GM18517 (cell line): ENCODE measurements around the gene KANK2.
"Not testable (repeated sequence)": the region's sequence is repeated elsewhere in the genome, so short reads cannot be mapped to it uniquely, and the experiment has no call there.

Experiments used
- ATAC-seq: cut with Tn5 transposase; IDR thresholded peaks from one replicate; pipeline ENCODE4 v1.9.1; 2021; ENCODE audit warnings: mild to moderate bottlenecking, moderate library complexity; ENCODE audit not compliant: unreplicated experiment

KANK2 gene

DNA sequence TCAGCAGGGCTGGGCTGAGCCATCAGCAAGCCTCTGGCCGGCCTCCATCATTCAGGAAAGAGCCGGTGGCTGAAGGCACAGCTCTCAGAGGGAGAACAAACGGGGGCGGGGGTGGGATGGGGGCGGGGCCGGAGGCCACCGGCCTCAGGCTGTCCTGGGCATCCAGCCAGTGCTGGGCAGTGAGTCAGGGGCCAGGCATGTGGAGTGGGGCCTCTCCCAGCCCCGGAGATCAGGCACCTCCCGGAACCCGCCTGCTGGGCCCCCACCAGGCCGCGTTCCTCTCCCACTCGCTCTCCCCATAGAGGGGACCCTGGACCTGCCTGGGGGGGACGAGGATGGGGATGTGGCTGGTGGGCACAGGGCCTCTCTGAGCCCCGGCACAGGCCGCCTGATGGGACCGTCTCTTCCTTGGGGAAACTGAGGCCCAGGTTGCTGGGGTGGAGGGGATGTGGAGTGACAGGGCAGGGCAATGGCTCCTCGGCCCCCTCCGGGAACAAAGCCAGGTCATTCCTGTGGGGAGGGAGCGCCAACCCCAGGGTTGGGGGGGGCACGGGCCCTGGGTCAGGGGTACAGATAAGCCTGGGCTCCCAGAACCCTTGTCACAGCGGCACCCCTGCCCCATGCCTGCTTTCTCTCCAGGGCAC, 54.7 kb downstream of the KANK2 start:
- no peak for ATAC-seq

DNA sequence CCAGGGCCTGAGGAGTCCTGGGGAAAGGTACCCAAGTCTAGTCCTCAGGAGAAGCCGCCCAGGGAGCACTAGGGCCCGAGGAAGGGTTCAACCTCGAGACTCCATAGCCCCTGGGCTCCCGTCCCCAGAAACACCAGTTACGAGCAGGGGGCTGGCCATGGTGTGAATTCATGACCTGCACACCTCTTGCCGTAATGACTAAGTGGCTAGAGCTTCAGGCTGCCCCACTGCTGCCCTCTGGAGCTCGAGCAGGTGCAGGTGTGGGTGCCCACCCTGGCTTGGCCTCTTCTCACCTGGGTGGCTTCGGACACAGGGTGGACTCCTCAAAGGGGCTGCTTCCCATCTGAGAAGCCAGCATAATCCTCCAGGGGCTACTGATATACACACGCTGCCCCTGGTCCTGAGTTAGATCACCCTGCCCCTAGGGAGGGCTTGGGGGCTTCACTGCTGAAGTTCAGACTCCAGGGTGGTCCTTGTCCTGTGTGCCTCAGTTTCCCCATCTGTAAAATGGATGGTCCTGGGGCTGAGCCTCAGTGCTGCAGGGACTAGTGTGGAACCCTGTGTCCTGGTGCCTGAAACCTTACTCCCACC, 55.3 kb downstream of the KANK2 start:
- ATAC-seq = no peak

DNA sequence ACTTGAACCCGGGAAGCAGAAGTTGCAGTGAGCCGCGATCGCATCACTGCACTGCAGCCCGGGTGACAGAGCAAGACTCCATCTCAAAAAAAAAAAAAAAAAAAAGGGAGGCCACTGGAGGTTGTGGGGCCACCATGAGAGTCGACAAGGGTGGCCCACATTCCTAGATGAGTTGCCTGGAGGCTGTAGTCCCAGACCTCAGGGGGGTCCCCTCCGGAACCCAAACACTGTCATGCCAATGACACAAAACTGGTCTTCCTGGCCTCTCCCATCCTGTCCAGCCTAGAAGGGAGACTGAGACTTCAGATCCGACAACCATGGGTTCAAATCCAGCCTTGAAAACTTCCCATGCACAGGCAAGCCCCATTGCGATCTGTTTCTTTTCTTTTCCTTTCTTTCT, 56.4 kb downstream of the KANK2 start:
- no peak for ATAC-seq

DNA sequence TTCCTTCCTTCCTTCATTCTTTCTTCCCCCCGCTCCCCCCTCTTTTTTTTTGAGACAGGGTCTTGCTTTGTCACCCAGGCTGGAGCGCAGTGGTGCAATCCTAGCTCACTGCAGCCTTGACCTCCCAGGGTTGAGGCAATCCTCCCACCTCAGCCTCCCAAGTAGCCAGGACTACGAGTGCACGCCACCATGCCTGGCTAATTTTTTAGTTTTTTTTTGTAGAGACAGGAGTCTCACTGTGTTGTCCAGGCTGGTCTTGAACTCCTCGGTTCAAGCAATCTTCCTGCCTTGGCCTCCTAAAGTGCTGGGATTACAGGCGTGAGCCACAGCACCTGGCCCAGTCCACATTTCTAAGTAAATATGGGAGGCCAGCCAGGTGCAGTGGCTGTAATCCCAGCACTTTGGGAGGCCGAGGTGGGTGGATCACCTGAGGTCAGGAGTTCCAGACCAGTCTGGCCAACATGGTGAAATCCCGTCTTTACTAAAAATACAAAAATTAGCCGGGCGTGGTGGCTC, 57.3 kb downstream of the KANK2 start:
- not testable (repeated sequence) for ATAC-seq

DNA sequence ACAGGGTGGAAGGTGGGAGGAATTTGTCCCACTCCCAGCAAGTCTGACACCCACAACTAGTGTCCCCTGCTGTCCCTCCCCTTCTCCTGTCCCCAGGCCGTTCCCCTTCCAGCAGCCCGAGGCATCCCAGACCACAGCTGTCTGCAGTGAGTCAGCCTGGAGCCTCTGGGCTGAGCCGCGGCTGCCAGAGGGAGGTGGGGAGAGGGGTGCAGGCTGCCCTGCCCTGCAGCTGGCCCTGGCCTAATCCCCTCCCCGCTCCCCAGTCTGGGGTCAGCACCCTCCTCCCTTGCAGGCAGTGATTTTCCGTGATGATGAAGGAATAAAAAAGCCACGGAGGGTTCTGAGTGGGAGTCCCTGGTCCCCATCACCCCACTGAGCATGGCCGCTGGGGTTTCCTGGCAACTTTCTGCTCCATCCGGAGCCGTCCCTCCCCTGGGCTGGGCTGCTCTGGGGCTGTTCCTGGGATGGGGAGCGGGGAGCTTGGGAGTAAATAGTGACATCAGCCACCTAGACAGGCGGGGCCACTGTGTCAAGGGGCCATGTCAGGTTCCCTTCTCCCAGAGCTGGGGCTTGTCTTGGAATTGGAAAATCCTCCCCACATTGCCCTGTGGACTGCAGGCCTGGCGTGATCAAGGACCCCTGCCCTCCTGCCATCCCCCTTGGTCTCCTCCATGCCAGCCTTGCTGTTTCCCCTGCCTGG, 58.6 kb downstream of the KANK2 start:
- ATAC-seq = no peak

DNA sequence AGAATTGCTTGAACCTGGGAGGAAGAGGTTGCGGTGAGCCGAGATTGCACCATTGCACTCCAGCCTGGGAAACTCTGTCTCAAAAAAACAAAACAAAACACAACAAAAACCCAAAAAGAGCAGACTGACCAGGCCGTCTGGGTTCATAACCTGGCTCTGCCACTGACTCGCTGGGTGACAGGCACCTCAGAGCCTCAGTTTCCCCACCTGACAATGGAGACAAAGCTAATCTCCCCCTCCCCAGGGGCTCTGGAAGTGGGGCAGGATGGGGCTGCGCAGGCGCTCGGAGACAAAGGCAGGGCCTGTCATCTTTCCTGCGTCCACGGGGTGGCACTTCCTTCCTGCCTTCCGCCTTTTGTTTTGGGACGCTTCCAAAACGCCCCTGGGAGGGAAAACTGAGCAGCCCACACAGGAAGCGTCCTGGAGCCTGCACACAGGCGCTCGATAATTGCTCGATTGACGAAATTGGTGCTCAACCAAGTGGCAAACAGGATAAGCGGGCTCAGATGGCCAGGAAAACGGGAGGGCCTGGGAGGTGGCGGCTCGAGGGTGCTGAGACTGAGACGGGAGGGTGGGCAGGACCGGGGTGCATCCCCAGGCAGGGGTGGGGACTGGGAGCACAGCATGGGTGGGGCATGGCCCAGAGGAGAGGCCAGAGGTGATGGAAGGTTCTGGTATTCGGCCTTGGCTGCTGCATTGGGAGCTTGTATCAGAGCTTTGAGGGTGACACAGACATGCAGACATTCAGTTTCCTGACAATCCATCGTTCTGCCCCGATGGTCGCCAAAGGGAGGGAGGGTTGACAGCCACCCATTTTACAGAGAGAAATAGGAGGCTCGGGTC, 59.6 kb downstream of the KANK2 start:
- no peak for ATAC-seq

DNA sequence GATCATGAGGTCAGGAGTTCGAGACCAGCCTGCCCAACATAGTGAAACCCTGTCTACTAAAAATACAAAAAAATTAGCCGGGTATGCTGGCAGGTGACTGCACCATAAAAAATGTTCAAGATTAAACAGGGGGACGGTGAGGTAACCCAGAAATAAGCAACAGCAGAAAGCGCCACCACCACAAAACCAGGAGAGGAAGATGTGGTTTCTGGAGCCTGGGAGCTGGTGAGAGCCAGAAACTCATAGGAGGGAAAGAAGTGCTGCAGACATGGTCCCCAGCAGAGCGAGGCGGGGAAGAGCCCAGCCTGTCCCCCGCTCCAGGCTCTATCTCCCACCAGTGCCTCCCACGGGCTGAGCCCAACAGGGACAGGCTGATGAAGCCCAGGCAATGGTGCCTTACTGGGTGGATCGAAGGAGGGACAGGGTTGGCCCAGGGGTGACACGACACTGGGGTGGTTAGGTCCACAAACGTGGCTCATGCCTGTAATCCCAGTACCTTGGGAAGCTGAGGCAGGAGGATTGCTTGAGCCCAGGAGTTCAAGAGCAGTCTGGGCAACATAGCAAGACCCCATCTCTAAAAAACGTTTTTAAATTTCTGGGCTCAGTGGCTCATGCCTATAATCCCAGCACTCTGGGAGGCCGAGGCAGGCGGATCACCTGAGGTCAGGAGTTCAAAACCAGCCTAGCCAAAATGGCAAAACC, 60.8 kb downstream of the KANK2 start:
- ATAC-seq = no peak

DNA sequence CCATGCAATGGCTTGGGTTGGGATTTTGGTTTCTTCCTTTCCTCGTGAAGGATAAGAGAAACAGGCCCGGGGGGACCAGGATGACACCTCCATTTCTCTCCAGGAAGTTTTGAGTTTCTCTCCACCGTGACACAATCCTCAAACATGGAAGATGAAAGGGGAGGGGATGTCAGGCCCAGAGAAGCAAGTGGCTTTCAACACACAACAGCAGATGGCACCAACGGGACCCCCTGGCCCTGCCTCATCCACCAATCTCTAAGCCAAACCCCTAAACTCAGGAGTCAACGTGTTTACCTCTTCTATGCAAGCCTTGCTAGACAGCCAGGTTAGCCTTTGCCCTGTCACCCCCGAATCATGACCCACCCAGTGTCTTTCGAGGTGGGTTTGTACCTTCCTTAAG, 65.9 kb downstream of the KANK2 start:
- no peak for ATAC-seq

DNA sequence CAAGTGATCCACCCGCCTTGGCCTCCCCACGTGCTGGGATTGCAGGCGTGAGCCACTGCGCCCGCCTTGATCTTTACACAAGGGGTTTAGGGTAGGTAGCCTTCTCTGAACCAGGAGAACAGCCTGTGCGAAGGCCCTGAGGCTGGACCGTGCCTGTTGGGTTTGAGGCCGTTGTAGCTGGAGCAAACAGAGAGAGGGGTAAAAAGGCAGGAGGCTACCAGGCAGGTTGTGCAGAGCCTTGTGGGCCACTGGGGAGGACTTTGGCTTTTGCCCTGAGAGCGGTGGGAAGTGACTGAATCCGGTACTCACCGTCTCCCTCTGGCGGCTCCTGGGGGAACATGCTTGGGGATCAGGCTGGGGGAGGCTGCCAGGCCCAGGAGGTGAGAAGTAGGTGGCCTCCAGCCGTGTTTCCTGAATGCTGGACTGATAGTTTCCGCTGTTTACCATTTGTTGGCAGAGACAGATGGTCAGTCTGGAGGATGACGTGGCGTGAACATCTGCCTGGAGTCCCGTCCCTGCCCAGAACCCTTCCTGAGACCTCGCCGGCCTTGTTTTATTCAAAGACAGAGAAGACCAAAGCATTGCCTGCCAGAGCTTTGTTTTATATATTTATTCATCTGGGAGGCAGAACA, 66.4 kb downstream of the KANK2 start:
- ATAC-seq = no peak

DNA sequence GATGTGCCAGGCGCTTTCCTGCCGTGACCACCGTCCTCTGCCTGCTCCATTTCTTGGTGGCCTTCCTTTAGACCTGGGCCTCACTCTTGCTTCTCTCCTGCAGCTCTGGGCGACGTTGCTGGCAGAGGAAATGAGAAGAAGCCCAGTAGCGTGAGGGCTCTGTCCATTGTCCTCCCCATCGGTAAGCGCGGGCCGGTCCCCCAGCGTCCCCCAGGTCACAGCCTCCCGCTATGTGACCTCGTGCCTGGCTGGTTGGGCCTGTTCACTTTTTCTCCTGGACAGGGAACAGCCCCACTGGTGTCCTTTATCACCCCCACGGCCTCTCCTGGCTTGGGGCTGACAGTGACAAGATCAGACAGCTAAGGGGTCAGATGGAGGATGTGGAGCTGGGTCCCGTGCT, 69.4 kb downstream of the KANK2 start:
- ATAC-seq = no peak

DNA sequence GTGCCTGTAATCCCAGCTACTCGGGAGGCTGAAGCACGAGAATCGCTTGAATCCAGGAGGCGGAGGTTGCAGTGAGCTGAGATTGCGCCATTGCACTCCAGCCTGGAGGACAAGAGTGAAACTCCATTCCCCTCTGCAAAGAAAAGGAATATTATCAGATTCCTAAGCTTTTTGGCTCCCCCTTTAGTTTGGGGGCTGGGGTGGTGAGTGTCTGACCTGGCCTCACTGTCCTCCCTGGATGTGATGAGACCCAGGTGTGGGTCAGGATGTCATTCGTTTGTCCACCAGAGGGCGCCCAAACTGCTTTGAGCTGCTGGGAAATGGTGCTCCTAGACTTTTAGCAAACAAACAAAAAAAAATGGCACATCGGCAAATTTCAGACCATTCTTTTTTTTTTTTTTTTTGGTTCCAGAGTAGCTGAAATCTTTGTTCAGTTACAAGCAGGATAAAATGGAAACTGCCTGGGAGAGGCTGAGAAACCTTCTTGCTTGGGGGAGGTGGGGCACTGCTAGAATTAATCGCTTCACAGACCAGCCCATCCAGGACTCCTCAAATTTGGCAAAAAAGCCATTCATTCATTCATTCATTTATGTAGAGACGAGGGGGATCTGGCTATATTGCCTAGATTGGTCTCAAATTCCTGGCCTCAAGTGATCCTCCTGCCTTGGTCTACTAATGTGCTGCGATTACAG, 71.2 kb downstream of the KANK2 start:
- ATAC-seq = no peak

DNA sequence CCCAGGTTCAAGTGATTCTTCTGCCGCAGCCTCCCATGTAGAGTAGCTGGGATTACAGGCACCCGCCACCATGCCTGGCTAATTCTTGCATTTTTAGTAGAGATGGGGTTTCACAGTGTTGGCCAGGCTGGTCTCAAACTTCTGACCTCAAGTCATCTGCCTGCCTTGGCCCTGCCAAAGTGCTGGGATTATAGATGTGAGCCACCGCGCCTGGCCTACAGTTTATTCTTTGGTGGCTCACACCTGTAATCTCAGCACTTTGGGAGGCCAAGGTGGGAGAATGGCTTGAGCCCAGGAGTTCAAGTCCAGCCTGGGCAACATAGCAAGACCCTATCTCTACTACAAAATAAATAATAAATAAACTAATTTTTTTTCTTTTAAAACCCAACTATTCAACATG, 73.2 kb downstream of the KANK2 start:
- ATAC-seq = not testable (repeated sequence)

DNA sequence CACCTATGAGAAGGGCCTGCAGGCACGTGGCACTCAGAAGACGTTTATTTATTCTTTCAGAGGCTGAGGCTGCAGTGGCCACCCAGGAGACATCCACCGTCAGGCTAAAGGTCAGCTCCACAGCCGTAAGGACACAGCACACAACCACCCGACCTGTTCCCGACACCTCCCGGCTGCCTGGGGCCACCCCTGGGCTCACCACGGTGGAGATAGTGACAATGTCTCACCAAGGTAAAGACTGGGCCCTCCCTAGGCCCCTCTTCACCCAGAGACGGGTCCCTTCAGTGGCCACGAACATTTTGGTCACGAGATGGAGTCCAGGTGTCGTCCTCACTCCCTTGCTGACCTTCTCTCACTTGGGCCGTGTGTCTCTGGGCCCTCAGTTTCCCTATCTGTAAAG, 74.2 kb downstream of the KANK2 start:
- ATAC-seq = no peak

DNA sequence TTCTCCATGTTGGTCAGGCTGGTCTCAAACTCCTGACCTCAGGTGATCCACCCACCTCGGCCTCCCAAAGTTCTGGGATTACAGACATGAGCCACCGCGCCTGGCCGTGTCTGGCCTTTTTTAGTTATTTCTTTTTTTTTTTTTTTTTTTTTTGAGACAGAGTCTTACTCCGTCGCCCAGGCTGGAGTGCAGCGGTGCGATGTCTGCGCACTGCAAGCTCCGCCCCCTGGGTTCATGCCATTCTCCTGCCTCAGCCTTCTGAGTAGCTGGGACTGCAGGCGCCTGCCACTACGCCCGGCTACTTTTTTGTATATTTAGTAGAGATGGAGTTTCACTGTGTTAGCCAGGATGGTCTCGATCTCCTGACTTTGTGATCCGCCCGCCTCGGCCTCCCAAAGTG, 75.4 kb downstream of the KANK2 start:
- ATAC-seq = not testable (repeated sequence)

DNA sequence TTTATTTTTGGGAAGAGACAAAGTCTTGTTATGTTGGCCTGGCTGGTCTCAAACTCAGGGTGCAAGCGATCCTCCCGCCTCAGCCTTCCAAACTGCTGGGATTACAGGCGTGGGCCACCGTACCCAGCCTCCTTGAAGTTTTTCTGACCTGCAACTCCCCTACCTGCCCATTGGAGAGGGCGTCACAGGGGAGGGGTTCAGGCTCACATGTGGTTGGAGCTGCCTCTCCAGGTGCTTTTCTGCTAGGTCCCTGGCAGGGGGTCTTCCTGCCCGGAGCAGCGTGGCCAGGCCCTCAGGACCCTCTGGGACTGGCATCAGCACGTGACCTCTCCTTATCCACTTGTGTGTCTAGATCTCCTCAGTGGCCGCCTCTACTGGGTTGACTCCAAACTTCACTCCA, 80.8 kb downstream of the KANK2 start:
- no peak for ATAC-seq

DNA sequence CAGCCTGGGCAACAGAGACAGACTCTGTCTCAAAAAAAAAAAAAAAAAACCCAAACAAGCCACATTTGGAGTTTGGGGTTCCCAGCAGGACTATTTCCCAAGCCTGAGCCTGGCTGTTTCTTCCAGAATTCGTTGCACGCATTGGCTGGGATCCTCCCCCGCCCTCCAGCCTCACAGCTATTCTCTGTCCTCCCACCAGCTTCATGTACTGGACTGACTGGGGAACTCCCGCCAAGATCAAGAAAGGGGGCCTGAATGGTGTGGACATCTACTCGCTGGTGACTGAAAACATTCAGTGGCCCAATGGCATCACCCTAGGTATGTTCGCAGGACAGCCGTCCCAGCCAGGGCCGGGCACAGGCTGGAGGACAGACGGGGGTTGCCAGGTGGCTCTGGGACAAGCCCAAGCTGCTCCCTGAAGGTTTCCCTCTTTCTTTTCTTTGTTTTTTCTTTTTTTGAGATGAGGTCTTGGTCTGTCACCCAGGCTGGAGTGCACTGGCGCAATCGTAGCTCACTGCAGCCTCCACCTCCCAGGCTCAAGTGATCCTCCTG, 81.4 kb downstream of the KANK2 start:
- no peak for ATAC-seq

DNA sequence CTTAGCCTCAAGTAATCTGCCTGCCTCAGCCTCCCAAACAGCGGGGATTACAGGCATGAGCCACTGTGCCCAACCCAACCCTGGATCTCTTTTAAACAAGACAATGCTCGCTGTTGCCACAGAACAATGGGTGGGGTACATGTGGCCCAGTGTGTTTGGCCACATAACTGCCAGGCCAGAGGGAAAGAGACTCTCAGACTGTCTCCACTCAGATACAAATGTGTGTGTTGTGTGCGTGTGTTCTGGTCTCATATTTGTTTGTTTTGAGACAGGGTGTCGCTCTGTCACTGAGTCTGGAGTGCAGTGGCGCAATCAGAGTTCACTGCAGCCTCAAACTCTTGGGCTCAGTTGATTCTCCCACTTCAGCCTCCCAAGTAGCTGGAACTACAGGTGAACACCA, 82.3 kb downstream of the KANK2 start:
- ATAC-seq = no peak
